H9 (cell line): Measurements from ENCODE around the gene TRPM2. TPM values are rescaled to one million over a fixed set of nuclear protein-coding genes. Genes with fewer than 3 reads are reported as not detected.

Experiments
- DNase-seq: peaks from one replicate; pipeline ENCODE4 v3.0.0-alpha.2; 2017
- H2AFZ ChIP-seq: one replicate; pipeline ENCODE4 v1.6.1; 2013; ENCODE audit warnings: mild to moderate bottlenecking, low read length, control low read depth, moderate library complexity
- H2AK5ac ChIP-seq: 2 replicates; pipeline ENCODE4 v1.6.1; 2013; ENCODE audit warnings: low read length, control low read depth, mixed read lengths; ENCODE audit not compliant: insufficient read length
- H2BK120ac ChIP-seq: one replicate; pipeline ENCODE4 v1.6.1; 2013; ENCODE audit warnings: low read depth, mild to moderate bottlenecking, low read length, control low read depth, inconsistent platforms; ENCODE audit not compliant: poor library complexity, severe bottlenecking
- H2BK12ac ChIP-seq: 2 replicates; pipeline ENCODE4 v1.6.1; 2013; ENCODE audit warnings: low read length, control low read depth, mixed read lengths, low read depth; ENCODE audit not compliant: insufficient read length
- H2BK15ac ChIP-seq: 2 replicates; pipeline ENCODE4 v1.6.1; 2013; ENCODE audit warnings: low read depth, low read length, control low read depth
- H2BK20ac ChIP-seq: one replicate; pipeline ENCODE4 v1.6.1; 2013; ENCODE audit warnings: low read depth, mild to moderate bottlenecking, low read length, control low read depth, inconsistent platforms; ENCODE audit not compliant: poor library complexity, severe bottlenecking
- H2BK5ac ChIP-seq: 2 replicates; pipeline ENCODE4 v1.6.1; 2013; ENCODE audit warnings: low read length, control low read depth, mixed read lengths; ENCODE audit not compliant: insufficient read length
- H3K14ac ChIP-seq: 2 replicates; pipeline ENCODE4 v1.6.1; 2013; ENCODE audit warnings: low read length, control low read depth; ENCODE audit not compliant: insufficient read depth
- H3K18ac ChIP-seq: 2 replicates; pipeline ENCODE4 v1.6.1; 2013; ENCODE audit warnings: low read depth, mild to moderate bottlenecking, mixed read lengths, low read length, control low read depth; ENCODE audit not compliant: insufficient read length
- H3K23ac ChIP-seq: 2 replicates; pipeline ENCODE4 v1.6.1; 2013; ENCODE audit warnings: low read length, control low read depth, mixed read lengths, low read depth; ENCODE audit not compliant: insufficient read length
- H3K23me2 ChIP-seq: 2 replicates; pipeline ENCODE4 v1.6.1; 2013; ENCODE audit warnings: low read depth, mild to moderate bottlenecking, mixed read lengths, low read length, control low read depth; ENCODE audit not compliant: insufficient read length, poor library complexity, severe bottlenecking
- H3K27ac ChIP-seq: 2 replicates; pipeline ENCODE4 v1.5.1; 2013; ENCODE audit warnings: low read length, control low read depth, mixed read lengths, low read depth; ENCODE audit not compliant: insufficient read length
- H3K27me3 ChIP-seq: 2 replicates; pipeline ENCODE4 v1.6.1; 2013; ENCODE audit warnings: low read length, control low read depth, inconsistent platforms; ENCODE audit not compliant: insufficient read depth
- H3K4ac ChIP-seq: 2 replicates; pipeline ENCODE4 v1.6.1; 2013; ENCODE audit warnings: low read depth, mild to moderate bottlenecking, control low read depth, inconsistent platforms, low read length, moderate library complexity
- H3K4me1 ChIP-seq: 2 replicates; pipeline ENCODE4 v1.6.1; 2013; ENCODE audit warnings: low read length, control low read depth, inconsistent platforms; ENCODE audit not compliant: insufficient read depth
- H3K4me2 ChIP-seq: 2 replicates; pipeline ENCODE4 v1.6.1; 2013; ENCODE audit warnings: low read length, control low read depth, mixed read lengths; ENCODE audit not compliant: insufficient read length, insufficient read depth
- H3K56ac ChIP-seq: 2 replicates; pipeline ENCODE4 v1.6.1; 2013; ENCODE audit warnings: low read depth, mild to moderate bottlenecking, mixed read lengths, low read length, control low read depth; ENCODE audit not compliant: insufficient read length
- H3K79me1 ChIP-seq: 2 replicates; pipeline ENCODE4 v1.6.1; 2013; ENCODE audit warnings: low read depth, mild to moderate bottlenecking, moderate library complexity, low read length, control low read depth, inconsistent platforms; ENCODE audit not compliant: insufficient read depth, poor library complexity, severe bottlenecking
- H3K79me2 ChIP-seq: 2 replicates; pipeline ENCODE4 v1.6.1; 2013; ENCODE audit warnings: low read length, control low read depth, inconsistent platforms; ENCODE audit not compliant: insufficient read depth
- H3K9ac ChIP-seq: 2 replicates; pipeline ENCODE4 v1.6.1; 2013; ENCODE audit warnings: low read length, control low read depth, mixed read lengths; ENCODE audit not compliant: insufficient read length; ENCODE audit errors: extremely low read depth
- H3K9me3 ChIP-seq: one replicate; pipeline ENCODE4 v1.6.1; 2013; ENCODE audit warnings: low read depth, low read length, inconsistent platforms; ENCODE audit not compliant: control insufficient read depth
- H3T11ph ChIP-seq: one replicate; pipeline ENCODE4 v1.6.1; 2013; ENCODE audit warnings: mild to moderate bottlenecking, low read length, control low read depth, inconsistent platforms
- H4K20me1 ChIP-seq: one replicate; pipeline ENCODE4 v1.6.1; 2013; ENCODE audit not compliant: control insufficient read depth, insufficient read length, insufficient read depth
- H4K5ac ChIP-seq: 2 replicates; pipeline ENCODE4 v1.6.1; 2013; ENCODE audit warnings: low read depth, mild to moderate bottlenecking, mixed read lengths, low read length, control low read depth; ENCODE audit not compliant: insufficient read length
- H4K8ac ChIP-seq: replicated peaks from 2 replicates; pipeline ENCODE4 v1.6.1; 2013; ENCODE audit warnings: low read length, control low read depth, mixed read lengths, low read depth; ENCODE audit not compliant: insufficient read length
- H4K91ac ChIP-seq: 2 replicates; pipeline ENCODE4 v1.6.1; 2013; ENCODE audit warnings: low read depth, mild to moderate bottlenecking, moderate library complexity, mixed read lengths, low read length, control low read depth; ENCODE audit not compliant: insufficient read length
- H3K27ac Mint-ChIP-seq, 3 experiments: 2 replicates in 2 of 3; 3 replicates in 1 of 3; pipeline ENCODE4 v1.8.0; 2020 to 2021; ENCODE audit warnings: mixed read lengths in 3 of 3, mild to moderate bottlenecking in 1 of 3, moderate library complexity in 1 of 3
- H3K27me3 Mint-ChIP-seq: 2 replicates; pipeline ENCODE4 v1.8.0; 2021; ENCODE audit warnings: low read depth, mild to moderate bottlenecking, moderate library complexity, mixed read lengths
- H3K36me3 Mint-ChIP-seq, 3 experiments: 2 replicates in 2 of 3; 3 replicates in 1 of 3; pipeline ENCODE4 v1.8.0; 2020 to 2021; ENCODE audit warnings: low read depth in 3 of 3, mixed read lengths in 3 of 3; ENCODE audit not compliant: insufficient read depth in 1 of 3
- H3K4me1 Mint-ChIP-seq, 2 experiments: 2 replicates each; pipeline ENCODE4 v1.8.0; 2020; ENCODE audit warnings: mixed read lengths in 2 of 2
- H3K4me3 Mint-ChIP-seq, 2 experiments: 2 replicates in 1 of 2; 3 replicates in 1 of 2; pipeline ENCODE4 v1.8.0; 2020 to 2021; ENCODE audit warnings: mild to moderate bottlenecking in 2 of 2, mixed read lengths in 2 of 2, moderate library complexity in 1 of 2
- H3K9me3 Mint-ChIP-seq, 2 experiments: 2 replicates in 1 of 2; 3 replicates in 1 of 2; pipeline ENCODE4 v1.8.0; 2020; ENCODE audit warnings: mild to moderate bottlenecking in 2 of 2, mixed read lengths in 2 of 2, moderate library complexity in 1 of 2
- CTCF ChIP-seq: fragments of 200-600 bp; sonication (generic); conservative IDR thresholded peaks from 3 replicates; pipeline ENCODE4 v1.8.0; 2021; ENCODE audit warnings: antibody characterized with exemption, mild to moderate bottlenecking
- WGBS: extraction: QIAGEN DNeasy Blood & Tissue Kit; methylation state at CpG from one replicate; pipeline ENCODE4 v1.1.7; 2013; ENCODE audit warnings: missing lambda C conversion rate, low lambda C conversion rate, mixed read lengths; ENCODE audit not compliant: insufficient read length; ENCODE audit errors: extremely low coverage; 5-methylcytosine and 5-hydroxymethylcytosine counted together
- total RNA-seq: library from RNA; stranded (reverse); gene quantifications from 2 replicates; pipeline ENCODE4 v1.2.1, GENCODE V29; 2021

Gene TRPM2
- total RNA-seq, 1 experiment from 2014 or later = 0.68 TPM

- H3K4me1 ChIP-seq = no peaks in the 10 kb centered on the region; the same call in 1 of the 2 replicates
- no peak overlapping the region for H3T11ph ChIP-seq
- no peaks in the 10 kb centered on the region for H3K27me3 Mint-ChIP-seq
- H4K20me1 ChIP-seq = no peaks in the 10 kb centered on the region
- no peak overlapping the region for H3K9ac ChIP-seq
- H3K23me2 ChIP-seq = peaks cover 3% of the 10 kb centered on the region
- H3K23ac ChIP-seq = no peak overlapping the region
- no peaks in the 10 kb centered on the region for H3K27me3 ChIP-seq
- no peak overlapping the region for H3K14ac ChIP-seq
- no peak overlapping the region for H2AFZ ChIP-seq
- no peak overlapping the region for H4K5ac ChIP-seq
- no peak overlapping the region for H3K18ac ChIP-seq
- no peak for DNase-seq
- H3K27ac Mint-ChIP-seq = no peak overlapping the region
- no peak overlapping the region for H2BK20ac ChIP-seq
- WGBS = no CpG with 5 or more reads among the region's 4 CpGs
- no peak overlapping the region for H4K91ac ChIP-seq
- H4K8ac ChIP-seq = no peak overlapping the region
- peaks cover 18 to 26% of the 10 kb centered on the region in 2 experiments for H3K4me1 Mint-ChIP-seq
- peaks cover 14% of the 10 kb centered on the region for H3K9me3 ChIP-seq
- H3K56ac ChIP-seq = no peak overlapping the region
- no peak overlapping the region for H2BK15ac ChIP-seq
- peaks cover 3% of the 10 kb centered on the region for H3K79me1 ChIP-seq
- H2BK5ac ChIP-seq = no peak overlapping the region
- no peak overlapping the region for H2BK12ac ChIP-seq
- H3K9me3 Mint-ChIP-seq = peaks cover 20% of the 10 kb centered on the region in 2 experiments
- peak; percentile 90 for TF ChIP-seq CTCF
- peaks cover 25 to 31% (median 31%) of the 10 kb centered on the region in 3 experiments for H3K36me3 Mint-ChIP-seq
- peak overlapping the region; percentile 35 to 37; a peak in 2 of 5 replicates for H3K4me3 Mint-ChIP-seq
- no peak overlapping the region for H2BK120ac ChIP-seq
- peaks cover 7% of the 10 kb centered on the region; the same call in 1 of the 2 replicates for H3K79me2 ChIP-seq
- no peak overlapping the region for H3K27ac ChIP-seq
- H3K4ac ChIP-seq = no peak overlapping the region
- no peak overlapping the region for H2AK5ac ChIP-seq
- no peak overlapping the region for H3K4me2 ChIP-seq
Observed at GRCh38 chr21:44487831-44488230, 134.4 kb downstream of the TRPM2 start.
